NCI-H748 treated with DMSO at 0.1 percent for 48 hours (cell line): Measurements from ENCODE around the gene ANK3.
"Not testable (repeated sequence)": the region's sequence is repeated elsewhere in the genome, so short reads cannot be mapped to it uniquely, and the experiment has no call there.

Experiments used
- DNase-seq: peaks from one replicate; lab custom pipeline; 2025; lab: John Stamatoyannopoulos, UW

The ANK3 gene

DNA sequence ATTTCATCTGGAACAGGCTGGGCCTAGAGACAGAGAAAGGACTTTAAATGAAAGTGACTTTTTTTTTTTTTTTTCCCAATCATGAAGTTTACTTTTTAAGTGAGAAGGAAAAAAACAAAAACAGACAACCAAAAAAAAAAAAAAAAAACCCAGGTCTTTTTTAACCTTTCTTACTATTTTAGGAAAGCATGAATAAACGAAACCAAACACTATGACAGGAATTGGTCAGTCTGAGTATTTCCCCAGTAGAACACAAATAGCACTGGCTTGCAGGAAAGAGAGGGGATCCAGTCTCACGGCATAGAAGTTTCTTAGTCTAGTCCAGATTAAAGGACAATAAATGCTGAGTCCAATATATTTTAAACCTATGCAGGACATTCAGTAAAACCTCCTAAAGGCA, 302.8 kb downstream of the ANK3 start:
- DNase-seq: no peak

DNA sequence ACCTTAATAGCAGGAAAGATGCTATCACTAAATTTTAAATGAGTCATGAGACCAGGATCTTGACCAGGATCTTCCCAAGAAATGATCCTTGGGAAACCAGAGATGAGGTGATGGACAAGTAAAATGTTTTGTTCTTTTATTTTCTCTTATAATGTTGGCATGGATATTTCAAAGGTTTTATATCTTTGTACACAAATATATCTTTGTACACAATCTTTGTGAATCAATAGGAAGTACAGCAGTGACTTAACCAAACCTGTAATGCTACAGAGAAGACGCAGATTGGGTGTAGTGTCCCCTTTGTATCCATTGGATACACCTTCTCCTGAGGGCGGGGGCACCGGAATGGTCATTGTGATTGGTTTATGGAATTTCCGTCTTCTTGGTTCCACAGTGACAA, 303.3 kb downstream of the ANK3 start:
- DNase-seq: no peak

DNA sequence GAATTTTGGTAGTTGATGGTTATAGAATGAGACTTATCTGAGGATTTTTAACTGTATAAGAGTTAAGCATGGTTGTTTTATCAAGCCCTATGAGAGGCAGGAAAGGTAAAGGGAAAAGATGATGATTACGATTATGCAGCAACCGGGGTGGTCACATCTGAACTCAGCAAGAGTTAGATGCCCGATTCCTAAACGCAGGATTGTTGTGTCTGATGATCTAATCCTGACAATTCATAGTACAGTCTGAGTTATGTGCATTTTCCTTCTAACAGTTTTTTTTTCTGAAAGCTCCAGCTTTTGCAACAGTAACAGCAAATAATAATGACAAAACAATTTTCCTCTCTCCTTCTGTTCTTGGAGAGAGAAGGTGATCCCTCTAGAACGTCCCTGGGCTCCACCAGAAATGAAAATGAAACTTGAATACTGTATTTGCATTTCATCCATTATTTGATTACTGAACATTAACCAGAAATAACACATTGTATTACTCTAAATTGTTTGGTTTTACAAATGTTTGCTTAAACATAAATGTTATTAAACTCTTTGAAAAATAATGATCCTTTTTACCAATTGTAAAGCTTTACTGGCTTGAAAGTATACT, 306.8 kb downstream of the ANK3 start:
- DNase-seq: no peak

- DNase-seq: no peak
These were observed 307.3 kb downstream of the ANK3 start for GRCh38 chr10:60082341-60082740.

GRCh38 chr10:60073781-60074656, 315.7 kb downstream of the ANK3 start:
- DNase-seq: no peak

- DNase-seq: no peak
These were observed 316.3 kb downstream of the ANK3 start for GRCh38 chr10:60073397-60073780.

GRCh38 chr10:60069311-60069710, 320.4 kb downstream of the ANK3 start:
- DNase-seq: no peak

DNA sequence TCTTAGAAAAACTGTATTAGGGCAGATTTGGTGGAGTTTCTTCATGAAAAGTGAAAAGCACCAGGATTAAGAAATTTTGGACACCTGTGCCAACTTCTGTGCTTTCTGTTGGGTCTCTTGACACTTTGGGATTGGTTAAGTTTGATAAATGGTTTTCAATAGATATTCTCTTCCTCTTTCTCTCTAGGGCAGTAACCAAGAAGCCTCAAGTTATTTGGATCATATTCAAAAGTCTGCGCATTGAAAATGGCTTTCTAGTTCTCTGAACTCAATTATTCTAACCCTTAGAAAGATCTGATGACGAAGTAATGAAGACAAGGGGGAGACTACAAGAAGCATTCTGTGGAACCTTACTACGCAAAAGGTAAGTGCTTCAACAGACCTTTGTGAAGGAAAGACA, 339.3 kb downstream of the ANK3 start:
- DNase-seq: no peak

DNA sequence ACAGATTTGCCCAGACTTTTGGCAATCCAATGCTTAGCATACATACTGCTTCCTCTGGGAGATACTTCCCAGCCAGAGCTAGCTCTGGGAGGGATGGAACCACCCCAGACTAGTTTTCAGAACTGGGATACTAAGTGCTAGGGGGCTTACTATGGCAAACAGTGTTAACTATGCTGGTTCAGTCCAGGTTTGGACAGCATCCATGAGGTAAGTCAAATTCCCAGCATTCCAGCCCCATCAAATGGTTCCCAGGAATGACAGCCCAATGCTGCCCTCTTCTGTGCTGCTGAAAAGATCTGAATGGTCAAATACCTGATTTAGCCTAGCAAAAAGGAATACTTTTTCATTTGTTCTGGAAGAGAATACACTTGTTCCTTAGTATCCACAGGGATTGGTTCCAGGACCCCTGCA, 341.6 kb downstream of the ANK3 start:
- peak; percentile 2 for DNase-seq

- no peak for DNase-seq
These were observed 344.1 kb downstream of the ANK3 start for GRCh38 chr10:60045571-60045970.

GRCh38 chr10:60044971-60045370, 344.7 kb downstream of the ANK3 start:
- DNase-seq: no peak

- no peak for DNase-seq
These were observed 345.4 kb downstream of the ANK3 start for GRCh38 chr10:60044242-60044641.

- no peak for DNase-seq
These were observed 346.0 kb downstream of the ANK3 start for GRCh38 chr10:60043561-60044241.

GRCh38 chr10:60042914-60043313, 346.8 kb downstream of the ANK3 start:
- DNase-seq: peak; percentile 28

DNA sequence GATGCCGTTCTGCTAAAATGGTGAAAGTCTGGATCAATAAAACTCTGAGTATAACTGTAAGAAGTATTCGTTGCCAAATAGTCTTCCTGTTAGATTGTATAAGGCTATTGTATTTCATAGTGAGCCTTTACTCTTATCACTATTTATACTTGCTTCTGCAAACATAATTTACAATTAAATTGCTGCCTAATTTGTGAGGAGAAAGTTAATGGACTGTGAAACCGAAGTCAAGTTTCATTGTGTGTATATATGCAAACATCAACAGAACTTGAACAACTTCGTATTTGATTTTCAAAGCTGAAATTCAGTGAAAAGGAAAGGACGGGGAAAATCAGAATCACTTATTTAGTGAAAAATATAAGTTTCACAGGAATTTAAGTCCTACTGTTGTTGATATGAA, 347.4 kb downstream of the ANK3 start:
- peak; percentile 88 for DNase-seq

- DNase-seq: no peak
These were observed 348.1 kb downstream of the ANK3 start for GRCh38 chr10:60041489-60042133.

GRCh38 chr10:60040014-60040662, 349.5 kb downstream of the ANK3 start:
- no peak for DNase-seq

DNA sequence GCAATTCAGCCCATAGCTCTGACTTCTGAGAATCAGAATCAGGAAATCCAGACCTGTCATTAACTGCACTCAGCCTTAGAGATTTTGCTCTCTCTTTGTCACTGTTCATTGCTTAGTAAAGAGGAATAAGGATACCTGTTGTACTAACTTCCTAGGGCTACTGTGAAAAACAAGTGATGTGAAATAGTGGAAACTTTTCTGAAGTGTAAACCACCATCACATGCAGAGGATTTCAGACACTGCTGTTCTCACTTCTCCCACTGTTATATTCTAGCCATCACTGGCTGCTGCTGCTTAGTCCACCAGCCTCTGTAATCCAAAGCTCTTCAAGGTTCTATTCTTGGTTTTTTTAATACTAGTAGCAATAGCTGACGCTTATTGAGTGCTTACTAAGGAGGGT, 353.7 kb downstream of the ANK3 start:
- no peak for DNase-seq

DNA sequence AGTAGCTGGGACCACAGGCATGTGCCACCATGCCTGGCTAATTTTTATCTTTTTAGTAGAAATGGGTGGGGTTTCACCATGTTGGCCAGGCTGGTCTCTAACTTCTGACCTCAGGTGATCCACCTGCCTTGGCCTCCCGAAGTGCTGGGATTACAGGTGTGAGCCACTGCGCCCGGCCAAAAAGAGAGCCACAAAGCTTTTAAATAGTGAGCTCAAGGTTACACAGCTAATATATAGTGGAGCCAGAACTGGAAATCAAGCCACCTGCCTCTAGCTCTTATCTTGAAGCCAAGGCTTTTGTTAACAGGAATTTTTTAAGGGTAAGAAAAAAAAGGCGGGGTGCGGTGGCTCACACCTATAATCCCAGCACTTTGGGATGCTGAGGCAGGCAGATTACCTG, 354.3 kb downstream of the ANK3 start:
- DNase-seq: not testable (repeated sequence)

- peak; percentile 57 for DNase-seq
These were observed 357.0 kb downstream of the ANK3 start for GRCh38 chr10:60032723-60033122.

- DNase-seq: no peak
These were observed 358.0 kb downstream of the ANK3 start for GRCh38 chr10:60031664-60032063.

DNA sequence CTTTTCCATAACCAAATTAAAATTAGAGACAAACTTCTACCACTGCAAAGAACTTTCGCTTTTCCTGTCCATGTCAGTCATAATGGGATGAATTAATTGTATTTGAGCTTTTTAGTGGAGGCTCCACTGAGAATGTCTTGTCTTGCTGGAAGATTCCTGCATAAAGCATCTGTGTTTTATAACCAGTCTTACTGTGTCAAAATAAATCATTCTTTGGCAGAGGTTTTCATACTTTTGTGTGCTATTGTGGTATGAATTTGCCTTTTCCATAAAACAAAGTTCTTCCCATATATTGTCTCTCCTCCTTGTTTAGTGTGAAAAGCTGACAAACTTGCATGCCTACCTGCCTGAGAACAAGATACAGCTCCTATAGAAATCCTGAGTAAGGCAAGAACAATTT, 358.5 kb downstream of the ANK3 start:
- DNase-seq: no peak
